ENCODE results near the gene TPT1. TPM values are rescaled to one million over a fixed set of nuclear protein-coding genes. Genes with fewer than 3 reads are reported as not detected.

The TPT1 gene
- total and polyA plus RNA-seq, 3 donors from 2014 or later, result 789 to 2,831 (median 1,272) TPM

GRCh38 chr13:45331692-45332035 lies 9.3 kb downstream of the TPT1 start:
- TF ChIP-seq POLR2A (IDR thresholded peaks at IDR 0.05), result no peak
- TF ChIP-seq, protein P1, sequence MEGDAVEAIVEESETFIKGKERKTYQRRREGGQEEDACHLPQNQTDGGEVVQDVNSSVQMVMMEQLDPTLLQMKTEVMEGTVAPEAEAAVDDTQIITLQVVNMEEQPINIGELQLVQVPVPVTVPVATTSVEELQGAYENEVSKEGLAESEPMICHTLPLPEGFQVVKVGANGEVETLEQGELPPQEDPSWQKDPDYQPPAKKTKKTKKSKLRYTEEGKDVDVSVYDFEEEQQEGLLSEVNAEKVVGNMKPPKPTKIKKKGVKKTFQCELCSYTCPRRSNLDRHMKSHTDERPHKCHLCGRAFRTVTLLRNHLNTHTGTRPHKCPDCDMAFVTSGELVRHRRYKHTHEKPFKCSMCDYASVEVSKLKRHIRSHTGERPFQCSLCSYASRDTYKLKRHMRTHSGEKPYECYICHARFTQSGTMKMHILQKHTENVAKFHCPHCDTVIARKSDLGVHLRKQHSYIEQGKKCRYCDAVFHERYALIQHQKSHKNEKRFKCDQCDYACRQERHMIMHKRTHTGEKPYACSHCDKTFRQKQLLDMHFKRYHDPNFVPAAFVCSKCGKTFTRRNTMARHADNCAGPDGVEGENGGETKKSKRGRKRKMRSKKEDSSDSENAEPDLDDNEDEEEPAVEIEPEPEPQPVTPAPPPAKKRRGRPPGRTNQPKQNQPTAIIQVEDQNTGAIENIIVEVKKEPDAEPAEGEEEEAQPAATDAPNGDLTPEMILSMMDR (IDR thresholded peaks at IDR 0.05), result no peak
- Histone ChIP-seq H3K27me3 (no peaks in the 10 kb centered on the region), H3K4me1 (peaks cover 7% of the 10 kb centered on the region), H3K4me3 (no peak overlapping the region), H3K27ac (no peak overlapping the region), H3K36me3 (ENCODE audit: low read depth, missing control alignments) (no peaks in the 10 kb centered on the region), H3K9me3 (no peaks in the 10 kb centered on the region)
- DNase-seq, result no peak
- WGBS, 2 donors, result 79 to 85% methylated on average over 3 of the region's 3 CpGs
- intact Hi-C loops (cut with DNase I; ENCODE audit: low total_unique reads), result no loop called here

DNA sequence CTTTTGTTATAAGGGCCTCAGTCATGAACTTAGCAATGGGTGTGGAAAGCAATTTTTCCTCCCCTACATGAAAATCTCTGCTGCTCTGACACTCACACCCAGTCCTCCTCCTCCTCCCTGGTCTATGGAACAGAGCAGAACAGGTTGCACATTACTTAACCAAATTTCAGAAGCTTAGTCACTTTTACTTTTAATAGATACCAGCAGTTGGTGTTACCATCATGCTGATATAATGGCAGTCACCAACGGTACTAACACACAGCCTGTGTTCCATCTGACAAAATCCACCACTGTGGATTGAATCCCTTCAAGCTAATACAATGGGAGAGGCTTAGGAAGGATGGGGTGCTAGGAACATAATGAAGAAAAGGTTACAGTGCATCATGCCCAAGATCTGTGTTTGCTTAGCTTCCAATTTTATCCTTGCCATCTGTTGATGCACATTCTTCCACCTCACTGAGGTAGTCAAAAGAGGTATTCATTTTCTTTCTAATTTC lies 9.8 kb downstream of the TPT1 start:
- TF ChIP-seq, protein P1 (IDR thresholded peaks at IDR 0.05), result no peak
- no peak for TF ChIP-seq POLR2A (IDR thresholded peaks at IDR 0.05)
- no peak for DNase-seq
- Histone ChIP-seq H3K36me3 (ENCODE audit: low read depth, missing control alignments) (no peaks in the 10 kb centered on the region), H3K27ac (no peak overlapping the region), H3K27me3 (no peaks in the 10 kb centered on the region), H3K4me1 (peaks cover 7% of the 10 kb centered on the region), H3K9me3 (no peaks in the 10 kb centered on the region), H3K4me3 (no peak overlapping the region)
- intact Hi-C loops (cut with DNase I; ENCODE audit: low total_unique reads), result no loop called here
- WGBS, 2 donors, result 80% methylated on average over 1 of the region's 1 CpG

DNA sequence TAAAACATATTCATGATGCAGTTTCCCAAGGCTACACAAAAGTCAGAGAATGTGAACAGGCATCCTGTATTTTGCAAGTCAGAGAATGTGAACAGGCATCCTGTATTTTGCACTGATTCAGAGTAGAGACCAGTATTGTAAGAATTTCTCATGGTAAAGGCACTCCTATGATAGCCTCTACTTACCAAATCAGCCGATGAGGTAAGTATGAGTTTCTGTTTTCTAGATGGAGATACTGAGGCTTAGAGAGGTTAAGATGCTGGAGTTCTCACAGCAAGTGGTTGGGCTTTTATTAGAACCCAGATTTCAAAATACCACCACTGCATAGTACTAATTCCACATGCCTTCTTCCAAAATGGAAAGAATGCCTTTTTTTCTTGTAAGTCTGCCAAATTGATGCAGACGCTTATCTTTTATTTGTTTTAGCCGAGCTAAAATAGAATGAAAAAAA lies 12.3 kb downstream of the TPT1 start:
- H3K27ac ChIP-seq, result no peak overlapping the region
- WGBS, 2 donors, result 38 to 50% methylated on average over 3 of the region's 3 CpGs
- intact Hi-C loops (cut with DNase I; ENCODE audit: low total_unique reads), result no loop called here
- no peaks in the 10 kb centered on the region for H3K27me3 ChIP-seq
- peaks cover 7% of the 10 kb centered on the region for H3K4me1 ChIP-seq
- no peaks in the 10 kb centered on the region for H3K9me3 ChIP-seq
- no peak for TF ChIP-seq POLR2A (IDR thresholded peaks at IDR 0.05)
- TF ChIP-seq, protein P1 (IDR thresholded peaks at IDR 0.05), result no peak
- DNase-seq, result no peak
- no peaks in the 10 kb centered on the region for H3K36me3 ChIP-seq (ENCODE audit: low read depth, missing control alignments)
- no peak overlapping the region for H3K4me3 ChIP-seq

- 90 to 95% methylated on average over 9 of the region's 9 CpGs for WGBS, 2 donors
- Histone ChIP-seq H3K4me3 (no peak overlapping the region), H3K4me1 (peaks cover 8% of the 10 kb centered on the region), H3K36me3 (ENCODE audit: low read depth, missing control alignments) (no peaks in the 10 kb centered on the region), H3K27ac (no peak overlapping the region), H3K9me3 (no peaks in the 10 kb centered on the region), H3K27me3 (no peaks in the 10 kb centered on the region)
- intact Hi-C loops (cut with DNase I; ENCODE audit: low total_unique reads), result no loop called here
- TF ChIP-seq POLR2A (IDR thresholded peaks at IDR 0.05), result no peak
- TF ChIP-seq, protein P1 (IDR thresholded peaks at IDR 0.05), result no peak
- no peak for DNase-seq
Measured at GRCh38 chr13:45327253-45327955, 13.6 kb downstream of the TPT1 start.

DNA sequence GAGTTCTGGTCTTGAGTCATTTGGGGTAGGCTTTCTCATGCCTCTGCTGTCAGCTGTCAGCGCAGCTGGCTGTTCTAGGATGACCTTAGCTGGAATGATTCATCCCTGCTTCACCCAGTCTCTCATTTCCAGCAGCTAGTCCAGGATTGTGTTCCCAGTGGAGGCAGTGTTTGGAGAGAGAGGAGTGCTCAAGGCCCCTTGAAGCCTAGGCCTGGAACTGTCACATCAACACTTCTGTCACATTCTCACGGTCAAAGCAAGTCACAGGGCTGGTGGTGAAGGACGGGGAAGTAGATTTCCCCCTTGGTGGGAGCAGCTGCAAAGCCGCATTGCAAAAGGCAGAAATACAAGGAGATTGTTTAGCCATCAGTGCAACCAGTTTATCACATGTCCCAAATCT lies 15.2 kb downstream of the TPT1 start:
- no peaks in the 10 kb centered on the region for H3K9me3 ChIP-seq
- intact Hi-C loops (cut with DNase I; ENCODE audit: low total_unique reads), result no loop called here
- peaks cover 14% of the 10 kb centered on the region for H3K4me1 ChIP-seq
- H3K27ac ChIP-seq, result no peak overlapping the region
- DNase-seq, result peak; percentile 35
- WGBS, 2 donors, result 68 to 79% methylated on average over 3 to 4 of the region's 4 CpGs
- TF ChIP-seq, protein P1 (IDR thresholded peaks at IDR 0.05), result no peak
- no peak for TF ChIP-seq POLR2A (IDR thresholded peaks at IDR 0.05)
- H3K4me3 ChIP-seq, result no peak overlapping the region
- H3K27me3 ChIP-seq, result no peaks in the 10 kb centered on the region
- H3K36me3 ChIP-seq (ENCODE audit: low read depth, missing control alignments), result no peaks in the 10 kb centered on the region

Measured in testis (tissue), 3 donors.